Effector memory CD4-positive, alpha-beta T cell (primary cell): ENCODE results near the gene F2.
"Not testable (repeated sequence)": the region's sequence is repeated elsewhere in the genome, so short reads cannot be mapped to it uniquely, and the experiment has no call there.

Source experiments
- DNase-seq, 3 donors: peaks; one replicate each; pipeline ENCODE4 v3.0.0-alpha.2; 2020
- H3K27ac ChIP-seq: 2 replicates; pipeline ENCODE4 v1.7.0; 2013; ENCODE audit warnings: mild to moderate bottlenecking, low read length, moderate library complexity; ENCODE audit not compliant: insufficient read depth, poor library complexity, severe bottlenecking
- H3K27me3 ChIP-seq: replicated peaks from 2 replicates; pipeline ENCODE4 v1.7.0; 2013; ENCODE audit warnings: mild to moderate bottlenecking, low read length; ENCODE audit not compliant: insufficient read depth, control insufficient read depth, poor library complexity, severe bottlenecking
- H3K36me3 ChIP-seq: 2 replicates; pipeline ENCODE4 v1.7.0; 2013; ENCODE audit warnings: mild to moderate bottlenecking, low read length, moderate library complexity; ENCODE audit not compliant: control insufficient read depth, insufficient read depth
- H3K4me1 ChIP-seq: 2 replicates; pipeline ENCODE4 v1.7.0; 2013; ENCODE audit warnings: low read length, mild to moderate bottlenecking; ENCODE audit not compliant: control insufficient read depth, insufficient read depth, poor library complexity, severe bottlenecking
- H3K4me3 ChIP-seq: 2 replicates; pipeline ENCODE4 v1.7.0; 2013; ENCODE audit warnings: low read length, low read depth, mild to moderate bottlenecking; ENCODE audit not compliant: insufficient read depth, poor library complexity, severe bottlenecking
- H3K9me3 ChIP-seq: 2 replicates; pipeline ENCODE4 v1.7.0; 2013; ENCODE audit warnings: mild to moderate bottlenecking, low read length, moderate library complexity; ENCODE audit not compliant: control insufficient read depth

F2 gene

GRCh38 chr11:46712874-46713576, 6.0 kb upstream of the F2 start:
- no peak for DNase-seq
- Histone ChIP-seq H3K4me3 (no peak overlapping the region), H3K27ac (no peak overlapping the region), H3K27me3 (no peaks in the 10 kb centered on the region), H3K4me1 (peaks cover 1% of the 10 kb centered on the region), H3K9me3 (no peaks in the 10 kb centered on the region), H3K36me3 (no peaks in the 10 kb centered on the region)

GRCh38 chr11:46717825-46718154, 1.2 kb upstream of the F2 start:
- H3K27ac ChIP-seq, H3K27me3 ChIP-seq, DNase-seq, H3K9me3 ChIP-seq, H3K4me3 ChIP-seq, H3K36me3 ChIP-seq, H3K4me1 ChIP-seq: not testable (repeated sequence)

GRCh38 chr11:46718155-46719019, 626 bp upstream of the F2 start:
- Histone ChIP-seq H3K9me3 (no peaks in the 10 kb centered on the region), H3K4me1 (peaks cover 9% of the 10 kb centered on the region), H3K27ac (no peak overlapping the region), H3K27me3 (no peaks in the 10 kb centered on the region), H3K36me3 (no peaks in the 10 kb centered on the region), H3K4me3 (no peak overlapping the region)
- DNase-seq = no peak

- no peaks in the 10 kb centered on the region for H3K36me3 ChIP-seq
- no peaks in the 10 kb centered on the region for H3K9me3 ChIP-seq
- no peak for DNase-seq
- H3K27me3 ChIP-seq = no peaks in the 10 kb centered on the region
- peaks cover 9% of the 10 kb centered on the region for H3K4me1 ChIP-seq
- H3K4me3 ChIP-seq = no peak overlapping the region
- H3K27ac ChIP-seq = no peak overlapping the region
These were observed 668 bp downstream of the F2 start for GRCh38 chr11:46719543-46720218.

GRCh38 chr11:46721286-46721685, 2.3 kb downstream of the F2 start:
- no peak for DNase-seq
- H3K4me3 ChIP-seq = no peak overlapping the region
- no peak overlapping the region for H3K27ac ChIP-seq
- no peaks in the 10 kb centered on the region for H3K36me3 ChIP-seq
- peaks cover 9% of the 10 kb centered on the region for H3K4me1 ChIP-seq
- H3K27me3 ChIP-seq = no peaks in the 10 kb centered on the region
- H3K9me3 ChIP-seq = no peaks in the 10 kb centered on the region

GRCh38 chr11:46722566-46723358, 3.7 kb downstream of the F2 start:
- no peaks in the 10 kb centered on the region for H3K27me3 ChIP-seq
- no peak overlapping the region for H3K4me3 ChIP-seq
- no peak overlapping the region for H3K27ac ChIP-seq
- H3K4me1 ChIP-seq = peaks cover 9% of the 10 kb centered on the region
- no peak for DNase-seq
- no peaks in the 10 kb centered on the region for H3K36me3 ChIP-seq
- no peaks in the 10 kb centered on the region for H3K9me3 ChIP-seq

- Histone ChIP-seq H3K27me3 (no peaks in the 10 kb centered on the region), H3K9me3 (no peaks in the 10 kb centered on the region), H3K27ac (no peak overlapping the region), H3K4me3 (no peak overlapping the region), H3K4me1 (peaks cover 5% of the 10 kb centered on the region), H3K36me3 (no peaks in the 10 kb centered on the region)
- DNase-seq = no peak
These were observed 4.3 kb downstream of the F2 start for GRCh38 chr11:46723359-46723680.

- H3K27ac ChIP-seq = no peak overlapping the region
- DNase-seq = no peak
- H3K36me3 ChIP-seq = no peaks in the 10 kb centered on the region
- no peaks in the 10 kb centered on the region for H3K27me3 ChIP-seq
- no peaks in the 10 kb centered on the region for H3K4me1 ChIP-seq
- no peaks in the 10 kb centered on the region for H3K9me3 ChIP-seq
- no peak overlapping the region for H3K4me3 ChIP-seq
These were observed 5.1 kb downstream of the F2 start for GRCh38 chr11:46724088-46724487.

- Histone ChIP-seq H3K27me3 (no peaks in the 10 kb centered on the region), H3K36me3 (no peaks in the 10 kb centered on the region), H3K9me3 (no peaks in the 10 kb centered on the region), H3K4me1 (no peaks in the 10 kb centered on the region), H3K27ac (no peak overlapping the region), H3K4me3 (no peak overlapping the region)
- DNase-seq = no peak
These were observed 6.6 kb downstream of the F2 start for GRCh38 chr11:46725338-46726205.
